K562 (cell line): ENCODE data around the gene LYPD5. TPM values are rescaled to one million over a fixed set of nuclear protein-coding genes. Genes with fewer than 3 reads are reported as not detected.

Experiments
- BCL6 ChIP-seq: fragments of 250-450 bp; sonication (Bioruptor Pico); IDR thresholded peaks from 2 replicates; pipeline ENCODE4 v1.4.0; 2020
- GTF2A2 ChIP-seq: IDR thresholded peaks from 2 replicates; pipeline ENCODE4 v1.6.1; 2016; ENCODE audit warnings: mild to moderate bottlenecking, missing genetic modification characterization, missing compliant biosample characterization
- HNRNPLL ChIP-seq: fragments of 200-400 bp; formaldehyde crosslinking; IDR thresholded peaks from 2 replicates; pipeline ENCODE4 v1.6.1; 2017; ENCODE audit warnings: low read length, low read depth, mild to moderate bottlenecking; ENCODE audit not compliant: poor library complexity, severe bottlenecking
- JUND ChIP-seq, 2 experiments: IDR thresholded peaks; 2 replicates in 1 of 2; 3 replicates in 1 of 2; pipeline ENCODE4 v1.6.1; 2011; ENCODE audit warnings: borderline replicate concordance in 2 of 2, low read depth in 2 of 2, low read length in 2 of 2, improper control_type of control experiment in 1 of 2, missing biosample characterization in 1 of 2, missing genetic modification characterization in 1 of 2, missing genetic modification reagents in 1 of 2
- KAT2B ChIP-seq: IDR thresholded peaks from one replicate; pipeline ENCODE4 v1.6.1; 2012; ENCODE audit warnings: low read depth, mild to moderate bottlenecking, control low read depth, inconsistent platforms, low read length, moderate library complexity
- KDM2B ChIP-seq: fragments of 250-450 bp; sonication (Bioruptor Pico); IDR thresholded peaks from 2 replicates; pipeline ENCODE4 v1.8.0; 2021; ENCODE audit warnings: mild to moderate bottlenecking, moderate library complexity
- KDM5B ChIP-seq: fragments of 200-600 bp; sonication (generic); IDR thresholded peaks from 2 replicates; pipeline ENCODE4 v1.6.1; 2012; ENCODE audit warnings: low read depth, mild to moderate bottlenecking, moderate library complexity, low read length, control low read depth, inconsistent platforms; ENCODE audit not compliant: insufficient replicate concordance
- L3MBTL2 ChIP-seq: fragments of 450-650 bp; IDR thresholded peaks from 2 replicates; pipeline ENCODE4 v1.6.1; 2016; ENCODE audit warnings: mild to moderate bottlenecking, moderate library complexity
- NFE2L1 ChIP-seq: fragments of 450-650 bp; IDR thresholded peaks from 2 replicates; pipeline ENCODE4 v1.6.1; 2016; ENCODE audit warnings: missing genetic modification characterization, low read depth, mild to moderate bottlenecking, missing compliant biosample characterization, moderate library complexity, borderline replicate concordance
- POLR2AphosphoS5 ChIP-seq: IDR thresholded peaks from 2 replicates; pipeline ENCODE4 v1.6.1; 2011; ENCODE audit warnings: mild to moderate bottlenecking, low read depth, low read length, moderate library complexity; ENCODE audit not compliant: control insufficient read depth, insufficient read depth
- RFX1 ChIP-seq: fragments of 450-650 bp; IDR thresholded peaks from 2 replicates; pipeline ENCODE4 v1.6.1; 2016; ENCODE audit warnings: mild to moderate bottlenecking, moderate library complexity
- SMARCB1 ChIP-seq: IDR thresholded peaks from 2 replicates; pipeline ENCODE4 v1.6.1; 2011; ENCODE audit warnings: improper control_type of control experiment, low read depth; ENCODE audit not compliant: insufficient read length
- ZNF274 ChIP-seq: IDR thresholded peaks from 2 replicates; pipeline ENCODE4 v1.6.1; 2011; ENCODE audit warnings: low read depth, mild to moderate bottlenecking, low read length, moderate library complexity, borderline replicate concordance
- polyA plus RNA-seq, 8 experiments: library from polyadenylated mRNA; depleted of rRNA in 4 of 8; stranded (reverse) in 5 of 8; unstranded in 3 of 8; fragments of >200 nt; fragmentation: Nextera tagmentation in 2 of 8; fragmentation: Illumina TruSeq in 1 of 8; extraction: Ambion mirVana in 2 of 8; extraction: Trizol in 1 of 8; gene quantifications; 2 replicates each; pipeline versions ENCODE4 v1.2.1 to v1.2.3, GENCODE V29; 2011 to 2014; ENCODE audit warnings: inconsistent platforms in 1 of 8, missing spikeins in 1 of 8
- total RNA-seq, 7 experiments: library from RNA; depleted of rRNA in 6 of 7; stranded (reverse); fragments of >200 nt in 6 of 7; fragmentation: Illumina TruSeq in 2 of 7; extraction: Trizol in 2 of 7; gene quantifications; 2 replicates each; pipeline versions ENCODE4 v1.2.1 to v1.2.3, GENCODE V29; 2011 to 2021; ENCODE audit warnings: low replicate concordance in 1 of 7
- TF ChIP-seq, protein P1 (sequence below): fragments of 450-650 bp; IDR thresholded peaks from 2 replicates; pipeline ENCODE4 v1.6.1; 2018; ENCODE audit not compliant: partially characterized antibody
- TF ChIP-seq, protein P2 (sequence below), 2 experiments: fragments of 450-650 bp; IDR thresholded peaks; 2 replicates each; pipeline ENCODE4 v1.6.1; 2016
- TF ChIP-seq, protein P3 (sequence below): fragments of 450-650 bp; formaldehyde crosslinking; conservative IDR thresholded peaks from 2 replicates; pipeline ENCODE4 v1.4.0; 2022; ENCODE audit warnings: mild to moderate bottlenecking, missing genetic modification characterization
- TF ChIP-seq, protein P4 (sequence below), 2 experiments: fragments of 450-650 bp; conservative IDR thresholded peaks; 2 replicates each; pipeline ENCODE4 v1.6.1; 2017; ENCODE audit warnings: mild to moderate bottlenecking in 2 of 2, moderate library complexity in 2 of 2

Gene LYPD5
- total and polyA plus RNA-seq, 9 of the 15 experiments (the other 6 are each of a cell fraction or from before 2014, with no cell fraction given), result 0.03 to 0.22 (median 0.10) TPM; not detected in 3

DNA sequence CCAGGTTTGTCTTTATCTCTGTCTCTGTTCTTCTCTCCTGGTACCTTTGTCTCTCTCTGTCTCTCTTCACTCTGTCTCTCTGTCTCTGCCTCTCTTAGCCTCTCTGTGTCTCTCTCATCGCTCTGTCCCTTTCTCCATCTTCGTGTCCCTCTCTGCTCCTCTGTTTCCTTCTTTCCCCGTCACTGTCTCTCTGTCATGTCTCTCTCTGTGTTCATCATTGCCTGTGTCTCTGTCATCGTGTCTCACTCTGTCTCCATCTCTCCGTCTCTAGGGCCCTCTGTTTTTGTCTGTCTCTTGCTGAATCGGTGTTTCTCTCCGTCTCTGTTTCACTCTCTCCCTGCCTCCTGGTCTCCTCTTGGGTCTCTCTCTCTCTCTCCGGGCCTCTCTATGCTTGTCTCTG, 18.6 kb downstream of the LYPD5 start (continued):
- TF ChIP-seq, protein P1, sequence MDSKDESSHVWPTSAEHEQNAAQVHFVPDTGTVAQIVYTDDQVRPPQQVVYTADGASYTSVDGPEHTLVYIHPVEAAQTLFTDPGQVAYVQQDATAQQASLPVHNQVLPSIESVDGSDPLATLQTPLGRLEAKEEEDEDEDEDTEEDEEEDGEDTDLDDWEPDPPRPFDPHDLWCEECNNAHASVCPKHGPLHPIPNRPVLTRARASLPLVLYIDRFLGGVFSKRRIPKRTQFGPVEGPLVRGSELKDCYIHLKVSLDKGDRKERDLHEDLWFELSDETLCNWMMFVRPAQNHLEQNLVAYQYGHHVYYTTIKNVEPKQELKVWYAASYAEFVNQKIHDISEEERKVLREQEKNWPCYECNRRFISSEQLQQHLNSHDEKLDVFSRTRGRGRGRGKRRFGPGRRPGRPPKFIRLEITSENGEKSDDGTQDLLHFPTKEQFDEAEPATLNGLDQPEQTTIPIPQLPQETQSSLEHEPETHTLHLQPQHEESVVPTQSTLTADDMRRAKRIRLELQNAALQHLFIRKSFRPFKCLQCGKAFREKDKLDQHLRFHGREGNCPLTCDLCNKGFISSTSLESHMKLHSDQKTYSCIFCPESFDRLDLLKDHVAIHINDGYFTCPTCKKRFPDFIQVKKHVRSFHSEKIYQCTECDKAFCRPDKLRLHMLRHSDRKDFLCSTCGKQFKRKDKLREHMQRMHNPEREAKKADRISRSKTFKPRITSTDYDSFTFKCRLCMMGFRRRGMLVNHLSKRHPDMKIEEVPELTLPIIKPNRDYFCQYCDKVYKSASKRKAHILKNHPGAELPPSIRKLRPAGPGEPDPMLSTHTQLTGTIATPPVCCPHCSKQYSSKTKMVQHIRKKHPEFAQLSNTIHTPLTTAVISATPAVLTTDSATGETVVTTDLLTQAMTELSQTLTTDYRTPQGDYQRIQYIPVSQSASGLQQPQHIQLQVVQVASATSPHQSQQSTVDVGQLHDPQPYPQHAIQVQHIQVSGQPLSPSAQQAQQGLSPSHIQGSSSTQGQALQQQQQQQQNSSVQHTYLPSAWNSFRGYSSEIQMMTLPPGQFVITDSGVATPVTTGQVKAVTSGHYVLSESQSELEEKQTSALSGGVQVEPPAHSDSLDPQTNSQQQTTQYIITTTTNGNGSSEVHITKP, result no peak
- TF ChIP-seq RFX1 (no peak), ZNF274 (no peak), BCL6 (CRISPR knock-in tag) (no peak), KDM2B (CRISPR knock-in tag) (no peak), KAT2B (no peak), L3MBTL2 (no peak), GTF2A2 (no peak), POLR2AphosphoS5 (no peak), HNRNPLL (no peak), KDM5B (no peak), JUND (IDR thresholded peaks at IDR 0.05; ENCODE audit: borderline replicate concordance, low read depth, low read length) (no peak), JUND (tag; IDR thresholded peaks at IDR 0.05; ENCODE audit: borderline replicate concordance, low read depth, low read length) (no peak), SMARCB1 (no peak), NFE2L1 (tag) (no peak)
- TF ChIP-seq, protein P2, sequence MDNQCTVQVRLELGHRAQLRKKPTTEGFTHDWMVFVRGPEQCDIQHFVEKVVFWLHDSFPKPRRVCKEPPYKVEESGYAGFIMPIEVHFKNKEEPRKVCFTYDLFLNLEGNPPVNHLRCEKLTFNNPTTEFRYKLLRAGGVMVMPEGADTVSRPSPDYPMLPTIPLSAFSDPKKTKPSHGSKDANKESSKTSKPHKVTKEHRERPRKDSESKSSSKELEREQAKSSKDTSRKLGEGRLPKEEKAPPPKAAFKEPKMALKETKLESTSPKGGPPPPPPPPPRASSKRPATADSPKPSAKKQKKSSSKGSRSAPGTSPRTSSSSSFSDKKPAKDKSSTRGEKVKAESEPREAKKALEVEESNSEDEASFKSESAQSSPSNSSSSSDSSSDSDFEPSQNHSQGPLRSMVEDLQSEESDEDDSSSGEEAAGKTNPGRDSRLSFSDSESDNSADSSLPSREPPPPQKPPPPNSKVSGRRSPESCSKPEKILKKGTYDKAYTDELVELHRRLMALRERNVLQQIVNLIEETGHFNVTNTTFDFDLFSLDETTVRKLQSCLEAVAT (IDR thresholded peaks at IDR 0.05), result peak; percentile 68 to 86; a peak in 2 of 4 replicates
- TF ChIP-seq, protein P3, sequence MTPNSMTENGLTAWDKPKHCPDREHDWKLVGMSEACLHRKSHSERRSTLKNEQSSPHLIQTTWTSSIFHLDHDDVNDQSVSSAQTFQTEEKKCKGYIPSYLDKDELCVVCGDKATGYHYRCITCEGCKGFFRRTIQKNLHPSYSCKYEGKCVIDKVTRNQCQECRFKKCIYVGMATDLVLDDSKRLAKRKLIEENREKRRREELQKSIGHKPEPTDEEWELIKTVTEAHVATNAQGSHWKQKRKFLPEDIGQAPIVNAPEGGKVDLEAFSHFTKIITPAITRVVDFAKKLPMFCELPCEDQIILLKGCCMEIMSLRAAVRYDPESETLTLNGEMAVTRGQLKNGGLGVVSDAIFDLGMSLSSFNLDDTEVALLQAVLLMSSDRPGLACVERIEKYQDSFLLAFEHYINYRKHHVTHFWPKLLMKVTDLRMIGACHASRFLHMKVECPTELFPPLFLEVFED, result 0 out of 2 replicates have a peak, but pooled peaks have one; percentile 32
- TF ChIP-seq, protein P4, sequence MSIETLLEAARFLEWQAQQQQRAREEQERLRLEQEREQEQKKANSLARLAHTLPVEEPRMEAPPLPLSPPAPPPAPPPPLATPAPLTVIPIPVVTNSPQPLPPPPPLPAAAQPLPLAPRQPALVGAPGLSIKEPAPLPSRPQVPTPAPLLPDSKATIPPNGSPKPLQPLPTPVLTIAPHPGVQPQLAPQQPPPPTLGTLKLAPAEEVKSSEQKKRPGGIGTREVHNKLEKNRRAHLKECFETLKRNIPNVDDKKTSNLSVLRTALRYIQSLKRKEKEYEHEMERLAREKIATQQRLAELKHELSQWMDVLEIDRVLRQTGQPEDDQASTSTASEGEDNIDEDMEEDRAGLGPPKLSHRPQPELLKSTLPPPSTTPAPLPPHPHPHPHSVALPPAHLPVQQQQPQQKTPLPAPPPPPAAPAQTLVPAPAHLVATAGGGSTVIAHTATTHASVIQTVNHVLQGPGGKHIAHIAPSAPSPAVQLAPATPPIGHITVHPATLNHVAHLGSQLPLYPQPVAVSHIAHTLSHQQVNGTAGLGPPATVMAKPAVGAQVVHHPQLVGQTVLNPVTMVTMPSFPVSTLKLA (conservative IDR thresholded peaks at IDR 0.05), result no peak
